K562 (cell line): ENCODE data around the gene SMIM41. TPM values are rescaled to one million over a fixed set of nuclear protein-coding genes. Genes with fewer than 3 reads are reported as not detected.

Experiments
- ARHGAP35 ChIP-seq: fragments of 450-650 bp; IDR thresholded peaks from 2 replicates; pipeline ENCODE4 v1.6.1; 2018; ENCODE audit not compliant: partially characterized antibody
- CBFB ChIP-seq: sonication (generic); formaldehyde crosslinking; IDR thresholded peaks from 2 replicates; pipeline ENCODE4 v1.4.0; 2020; ENCODE audit warnings: mild to moderate bottlenecking, missing genetic modification reagents
- CTCF ChIP-seq, 3 experiments: IDR thresholded peaks in 2 of 3; conservative IDR thresholded peaks in 1 of 3; 2 replicates each; pipeline ENCODE4 v1.5.1; 2011 to 2012; ENCODE audit warnings: low read length in 3 of 3, mild to moderate bottlenecking in 3 of 3, control low read depth in 2 of 3, improper control_type of control experiment in 1 of 3, inconsistent platforms in 1 of 3, low read depth in 1 of 3, mixed read lengths in 1 of 3, moderate library complexity in 1 of 3; ENCODE audit not compliant: insufficient read depth in 2 of 3
- ILK ChIP-seq: fragments of 450-650 bp; IDR thresholded peaks from 2 replicates; pipeline ENCODE4 v1.6.1; 2016; ENCODE audit warnings: missing genetic modification characterization, low read depth, mild to moderate bottlenecking, missing compliant biosample characterization, moderate library complexity, borderline replicate concordance
- KDM4B ChIP-seq, 2 experiments: fragments of 450-650 bp in 1 of 2; sonication (generic) in 1 of 2; IDR thresholded peaks; 2 replicates each; pipeline ENCODE4 v1.6.1; 2016 to 2017; ENCODE audit warnings: borderline replicate concordance in 2 of 2, antibody characterized with exemption in 1 of 2, low read depth in 1 of 2, mild to moderate bottlenecking in 1 of 2
- PRPF4 ChIP-seq: fragments of 200-400 bp; formaldehyde crosslinking; IDR thresholded peaks from one replicate; pipeline ENCODE4 v1.6.1; 2017; ENCODE audit warnings: low read length, low read depth, mild to moderate bottlenecking; ENCODE audit not compliant: insufficient read depth, poor library complexity, severe bottlenecking
- RFX1 ChIP-seq: fragments of 450-650 bp; IDR thresholded peaks from 2 replicates; pipeline ENCODE4 v1.6.1; 2016; ENCODE audit warnings: mild to moderate bottlenecking, moderate library complexity
- SP1 ChIP-seq: sonication (generic); formaldehyde crosslinking; IDR thresholded peaks from 2 replicates; pipeline ENCODE4 v1.8.1; 2022; ENCODE audit warnings: mild to moderate bottlenecking, missing genetic modification reagents
- SUPT5H ChIP-seq: fragments of 450-650 bp; IDR thresholded peaks from 2 replicates; pipeline ENCODE4 v1.6.1; 2016
- TFE3 ChIP-seq: fragments of 450-650 bp; formaldehyde crosslinking; IDR thresholded peaks from 2 replicates; pipeline ENCODE4 v1.4.0; 2020; ENCODE audit warnings: mild to moderate bottlenecking, mixed read lengths
- polyA plus RNA-seq, 8 experiments: library from polyadenylated mRNA; depleted of rRNA in 4 of 8; stranded (reverse) in 5 of 8; unstranded in 3 of 8; fragments of >200 nt; fragmentation: Nextera tagmentation in 2 of 8; fragmentation: Illumina TruSeq in 1 of 8; extraction: Ambion mirVana in 2 of 8; extraction: Trizol in 1 of 8; gene quantifications; 2 replicates each; pipeline versions ENCODE4 v1.2.1 to v1.2.3, GENCODE V29; 2011 to 2014; ENCODE audit warnings: inconsistent platforms in 1 of 8, missing spikeins in 1 of 8
- total RNA-seq, 7 experiments: library from RNA; depleted of rRNA in 6 of 7; stranded (reverse); fragments of >200 nt in 6 of 7; fragmentation: Illumina TruSeq in 2 of 7; extraction: Trizol in 2 of 7; gene quantifications; 2 replicates each; pipeline versions ENCODE4 v1.2.1 to v1.2.3, GENCODE V29; 2011 to 2021; ENCODE audit warnings: low replicate concordance in 1 of 7
- TF ChIP-seq, protein P1 (sequence below): IDR thresholded peaks from 3 replicates; pipeline ENCODE4 v1.6.1; 2011; ENCODE audit warnings: borderline replicate concordance, mild to moderate bottlenecking; ENCODE audit not compliant: insufficient read length, insufficient read depth
- TF ChIP-seq, protein P2 (sequence below): fragments of 250-450 bp; sonication (Bioruptor Pico); IDR thresholded peaks from 2 replicates; pipeline ENCODE4 v1.4.0; 2020
- TF ChIP-seq, protein P3 (sequence below): sonication (generic); formaldehyde crosslinking; IDR thresholded peaks from 2 replicates; pipeline ENCODE4 v1.8.1; 2022; ENCODE audit warnings: missing genetic modification reagents

The SMIM41 gene
- total and polyA plus RNA-seq, 9 of the 15 experiments (the other 6 are each of a cell fraction or from before 2014, with no cell fraction given) = not detected

GRCh38 chr12:52069327-52070184 lies 9.9 kb upstream of the SMIM41 start, which contains the start of gene ATG101 (continued):
- TF ChIP-seq TFE3 (CRISPR knock-in tag) (no peak), KDM4B (IDR thresholded peaks at IDR 0.05; ENCODE audit: borderline replicate concordance in 2 of 2, low read depth in 1 of 2) (peak in 1 of 2 experiments; percentile 83; a peak in 1 of 4 replicates), SP1 (peak; percentile 84), CTCF (IDR thresholded peaks at IDR 0.05 in 2 of 3, conservative IDR thresholded peaks at IDR 0.05 in 1 of 3; ENCODE audit: insufficient read depth in 2 of 3, low read depth in 1 of 3, low read length in 3 of 3) (peak; percentile 92 to 97 (median 96)), ILK (tag) (no peak), CBFB (peak; percentile 44), ARHGAP35 (no peak), RFX1 (no peak), SUPT5H (peak; percentile 84), PRPF4 (no peak)
- TF ChIP-seq, protein P1, sequence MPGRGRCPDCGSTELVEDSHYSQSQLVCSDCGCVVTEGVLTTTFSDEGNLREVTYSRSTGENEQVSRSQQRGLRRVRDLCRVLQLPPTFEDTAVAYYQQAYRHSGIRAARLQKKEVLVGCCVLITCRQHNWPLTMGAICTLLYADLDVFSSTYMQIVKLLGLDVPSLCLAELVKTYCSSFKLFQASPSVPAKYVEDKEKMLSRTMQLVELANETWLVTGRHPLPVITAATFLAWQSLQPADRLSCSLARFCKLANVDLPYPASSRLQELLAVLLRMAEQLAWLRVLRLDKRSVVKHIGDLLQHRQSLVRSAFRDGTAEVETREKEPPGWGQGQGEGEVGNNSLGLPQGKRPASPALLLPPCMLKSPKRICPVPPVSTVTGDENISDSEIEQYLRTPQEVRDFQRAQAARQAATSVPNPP = no peak
- TF ChIP-seq, protein P2, sequence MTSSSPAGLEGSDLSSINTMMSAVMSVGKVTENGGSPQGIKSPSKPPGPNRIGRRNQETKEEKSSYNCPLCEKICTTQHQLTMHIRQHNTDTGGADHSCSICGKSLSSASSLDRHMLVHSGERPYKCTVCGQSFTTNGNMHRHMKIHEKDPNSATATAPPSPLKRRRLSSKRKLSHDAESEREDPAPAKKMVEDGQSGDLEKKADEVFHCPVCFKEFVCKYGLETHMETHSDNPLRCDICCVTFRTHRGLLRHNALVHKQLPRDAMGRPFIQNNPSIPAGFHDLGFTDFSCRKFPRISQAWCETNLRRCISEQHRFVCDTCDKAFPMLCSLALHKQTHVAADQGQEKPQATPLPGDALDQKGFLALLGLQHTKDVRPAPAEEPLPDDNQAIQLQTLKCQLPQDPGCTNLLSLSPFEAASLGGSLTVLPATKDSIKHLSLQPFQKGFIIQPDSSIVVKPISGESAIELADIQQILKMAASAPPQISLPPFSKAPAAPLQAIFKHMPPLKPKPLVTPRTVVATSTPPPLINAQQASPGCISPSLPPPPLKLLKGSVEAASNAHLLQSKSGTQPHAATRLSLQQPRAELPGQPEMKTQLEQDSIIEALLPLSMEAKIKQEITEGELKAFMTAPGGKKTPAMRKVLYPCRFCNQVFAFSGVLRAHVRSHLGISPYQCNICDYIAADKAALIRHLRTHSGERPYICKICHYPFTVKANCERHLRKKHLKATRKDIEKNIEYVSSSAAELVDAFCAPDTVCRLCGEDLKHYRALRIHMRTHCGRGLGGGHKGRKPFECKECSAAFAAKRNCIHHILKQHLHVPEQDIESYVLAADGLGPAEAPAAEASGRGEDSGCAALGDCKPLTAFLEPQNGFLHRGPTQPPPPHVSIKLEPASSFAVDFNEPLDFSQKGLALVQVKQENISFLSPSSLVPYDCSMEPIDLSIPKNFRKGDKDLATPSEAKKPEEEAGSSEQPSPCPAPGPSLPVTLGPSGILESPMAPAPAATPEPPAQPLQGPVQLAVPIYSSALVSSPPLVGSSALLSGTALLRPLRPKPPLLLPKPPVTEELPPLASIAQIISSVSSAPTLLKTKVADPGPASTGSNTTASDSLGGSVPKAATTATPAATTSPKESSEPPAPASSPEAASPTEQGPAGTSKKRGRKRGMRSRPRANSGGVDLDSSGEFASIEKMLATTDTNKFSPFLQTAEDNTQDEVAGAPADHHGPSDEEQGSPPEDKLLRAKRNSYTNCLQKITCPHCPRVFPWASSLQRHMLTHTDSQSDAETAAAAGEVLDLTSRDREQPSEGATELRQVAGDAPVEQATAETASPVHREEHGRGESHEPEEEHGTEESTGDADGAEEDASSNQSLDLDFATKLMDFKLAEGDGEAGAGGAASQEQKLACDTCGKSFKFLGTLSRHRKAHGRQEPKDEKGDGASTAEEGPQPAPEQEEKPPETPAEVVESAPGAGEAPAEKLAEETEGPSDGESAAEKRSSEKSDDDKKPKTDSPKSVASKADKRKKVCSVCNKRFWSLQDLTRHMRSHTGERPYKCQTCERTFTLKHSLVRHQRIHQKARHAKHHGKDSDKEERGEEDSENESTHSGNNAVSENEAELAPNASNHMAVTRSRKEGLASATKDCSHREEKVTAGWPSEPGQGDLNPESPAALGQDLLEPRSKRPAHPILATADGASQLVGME (CRISPR knock-in tag) = no peak
- TF ChIP-seq, protein P3, sequence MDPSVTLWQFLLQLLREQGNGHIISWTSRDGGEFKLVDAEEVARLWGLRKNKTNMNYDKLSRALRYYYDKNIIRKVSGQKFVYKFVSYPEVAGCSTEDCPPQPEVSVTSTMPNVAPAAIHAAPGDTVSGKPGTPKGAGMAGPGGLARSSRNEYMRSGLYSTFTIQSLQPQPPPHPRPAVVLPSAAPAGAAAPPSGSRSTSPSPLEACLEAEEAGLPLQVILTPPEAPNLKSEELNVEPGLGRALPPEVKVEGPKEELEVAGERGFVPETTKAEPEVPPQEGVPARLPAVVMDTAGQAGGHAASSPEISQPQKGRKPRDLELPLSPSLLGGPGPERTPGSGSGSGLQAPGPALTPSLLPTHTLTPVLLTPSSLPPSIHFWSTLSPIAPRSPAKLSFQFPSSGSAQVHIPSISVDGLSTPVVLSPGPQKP (CRISPR knock-in tag) = no peak
